HG02642 (cell line): ENCODE measurements around the gene GATD1.
A peak's percentile ranks its signal among the peaks of the same experiment; 100 is the strongest.

Experiments
- ATAC-seq: cut with Tn5 transposase; IDR thresholded peaks from one replicate; pipeline ENCODE4 v1.9.1; 2021; ENCODE audit warnings: mild to moderate bottlenecking; ENCODE audit not compliant: unreplicated experiment, poor library complexity

GATD1 gene

DNA sequence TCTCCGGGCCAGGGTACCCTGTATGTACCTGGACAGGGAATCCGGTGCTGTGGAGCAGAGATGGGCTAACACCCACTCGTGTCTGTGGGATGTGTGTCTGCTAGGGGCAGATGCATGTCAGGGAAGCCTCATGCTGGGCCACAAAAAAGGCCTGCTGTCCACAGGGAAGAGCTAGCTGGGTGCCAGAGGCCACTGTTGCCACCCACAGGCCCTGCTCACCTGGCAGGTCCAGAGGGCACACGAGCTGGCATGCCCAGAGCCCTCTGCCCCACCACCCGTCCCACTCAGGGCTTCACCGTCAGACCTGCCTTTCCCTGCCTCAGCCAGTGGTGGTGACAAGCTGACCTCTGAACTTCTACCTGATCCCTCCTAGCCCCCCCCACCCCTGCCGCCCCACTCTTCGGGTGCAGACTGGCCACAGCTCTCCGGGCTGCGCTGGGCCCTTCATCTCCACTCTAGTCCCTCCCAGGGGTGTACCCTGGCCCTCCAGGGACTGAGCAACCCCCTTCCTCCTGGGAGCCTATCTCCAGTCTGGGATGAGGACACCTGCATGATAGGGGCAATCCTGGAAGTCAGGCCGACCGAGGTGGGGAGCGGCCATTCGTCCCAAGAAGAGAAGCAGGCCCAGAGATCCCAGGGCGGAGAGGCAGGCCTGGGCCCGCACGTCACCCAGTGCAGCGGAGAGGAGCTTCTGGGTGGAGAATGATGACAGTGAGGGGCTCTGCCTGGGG lies 19.4 kb upstream of the GATD1 start:
- ATAC-seq = no peak

DNA sequence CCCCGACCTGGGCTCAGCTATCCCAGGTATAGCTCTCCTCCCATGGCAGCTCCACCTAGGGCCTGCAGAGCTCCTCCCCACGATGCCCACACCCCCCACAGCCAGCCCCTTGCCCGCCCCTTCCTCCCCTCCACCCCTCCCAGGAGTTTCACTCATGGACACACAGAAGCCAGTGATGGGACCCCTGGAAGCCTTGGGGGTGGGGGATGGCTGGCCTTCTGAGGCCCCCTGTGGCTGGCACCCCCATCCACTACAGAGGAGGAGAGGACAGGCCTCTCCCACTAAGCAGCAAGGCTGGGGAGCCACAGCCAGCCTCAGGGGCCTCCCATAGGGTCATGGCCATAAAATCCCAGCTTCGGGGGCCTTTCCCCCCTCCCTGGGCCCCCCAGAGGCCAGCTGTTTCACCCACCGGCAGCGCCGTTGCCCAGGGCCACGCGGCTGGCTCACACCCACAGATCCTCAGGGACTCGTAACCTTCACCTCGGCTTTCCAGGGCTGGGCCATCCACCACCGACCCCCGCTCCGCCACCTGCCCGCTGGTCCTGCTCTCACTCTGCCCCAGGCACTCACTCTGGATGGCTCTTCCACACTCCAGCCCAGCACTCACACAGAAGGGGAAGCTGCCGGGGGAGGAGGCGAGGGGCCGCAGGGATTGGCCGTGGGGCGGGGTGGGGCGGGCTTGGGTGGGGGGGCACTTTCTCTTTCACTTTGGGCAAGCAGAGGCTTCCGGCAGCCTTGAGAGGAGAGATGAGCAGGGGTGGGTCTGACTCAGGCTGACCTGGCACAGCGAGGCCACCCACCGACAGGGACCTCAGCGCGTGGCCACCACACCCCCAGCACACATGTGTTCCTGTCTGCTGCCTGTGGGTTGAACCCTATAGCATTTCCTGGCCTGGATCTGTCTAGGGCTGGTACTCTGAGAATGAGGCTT lies 18.6 kb upstream of the GATD1 start:
- peak; percentile 26 for ATAC-seq

DNA sequence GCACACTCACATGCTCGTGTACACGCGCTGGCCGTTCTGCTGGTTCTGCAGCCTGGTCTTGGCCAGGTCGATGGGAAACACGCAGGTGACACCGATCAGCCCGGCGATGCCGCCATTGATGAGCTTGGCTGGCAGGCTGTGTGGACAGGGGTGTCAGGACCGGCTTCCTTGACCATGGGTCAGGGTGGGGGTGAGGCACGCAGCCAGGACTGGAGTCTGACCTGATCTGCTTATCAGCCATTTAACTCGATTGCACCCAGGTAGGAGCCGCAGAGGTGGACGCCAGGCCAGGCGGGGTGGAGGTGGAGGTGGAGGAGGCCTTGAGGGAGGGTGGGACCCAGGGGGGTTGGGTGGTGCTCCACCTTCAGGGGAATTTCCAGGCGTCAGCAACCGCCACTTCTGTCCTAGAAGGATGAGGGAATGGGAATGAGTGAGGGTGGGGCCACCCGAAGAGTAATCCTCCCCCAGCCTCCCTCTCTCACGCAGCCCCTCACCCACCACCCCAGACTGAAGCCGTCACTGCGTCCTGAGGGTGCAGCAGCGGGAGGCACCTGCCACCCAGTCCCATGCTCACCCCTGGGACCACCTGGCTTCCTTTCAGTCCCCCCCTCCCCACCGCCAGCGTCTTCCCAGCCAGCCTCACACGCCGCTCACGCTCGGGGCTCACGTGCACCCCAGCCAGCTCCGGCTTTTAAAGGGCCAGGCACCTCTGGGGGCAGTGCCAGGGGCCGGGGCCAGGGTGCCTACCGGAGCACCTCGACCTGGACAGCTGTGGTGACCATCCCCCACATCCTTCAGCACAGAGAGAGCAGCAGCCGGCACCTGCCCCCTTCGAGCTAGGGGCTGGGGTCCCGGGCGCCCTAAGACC lies 17.7 kb upstream of the GATD1 start:
- no peak for ATAC-seq

DNA sequence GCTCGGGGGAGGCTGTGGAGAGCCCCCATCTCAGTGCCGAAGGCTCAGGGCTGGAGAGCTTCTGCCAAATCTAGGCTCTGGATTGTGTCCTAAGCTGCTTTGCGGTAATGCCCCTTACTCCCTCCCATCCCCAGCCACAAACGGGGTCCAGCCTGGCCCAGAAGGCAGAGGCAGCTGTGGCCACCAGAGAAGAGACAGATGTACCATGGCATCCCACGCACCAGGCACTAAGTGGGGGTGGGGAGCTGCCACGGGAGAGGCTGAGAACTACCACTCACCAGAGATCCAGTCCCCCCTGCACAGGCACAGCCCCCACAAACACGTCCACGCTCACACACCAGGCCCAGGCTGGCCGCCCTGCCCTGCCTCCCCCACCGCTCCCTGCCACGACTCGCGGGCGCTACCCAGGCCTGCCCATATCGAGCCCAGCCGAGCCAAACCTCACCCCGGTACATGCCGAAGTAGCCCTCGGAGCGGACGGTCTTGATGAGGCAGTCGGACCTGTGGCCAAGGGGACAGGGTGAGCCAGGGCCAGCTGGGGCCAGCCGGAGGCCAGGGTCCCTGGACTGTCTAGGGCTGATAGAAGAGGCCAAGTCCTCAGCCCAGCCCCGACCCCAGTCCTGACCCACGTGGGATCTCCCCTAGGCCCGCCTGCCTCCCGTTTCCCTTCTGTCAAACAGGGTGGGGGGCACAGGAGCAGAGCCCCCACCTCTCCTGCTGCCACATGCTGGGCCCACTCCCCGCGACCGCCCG lies 16.9 kb upstream of the GATD1 start:
- no peak for ATAC-seq

DNA sequence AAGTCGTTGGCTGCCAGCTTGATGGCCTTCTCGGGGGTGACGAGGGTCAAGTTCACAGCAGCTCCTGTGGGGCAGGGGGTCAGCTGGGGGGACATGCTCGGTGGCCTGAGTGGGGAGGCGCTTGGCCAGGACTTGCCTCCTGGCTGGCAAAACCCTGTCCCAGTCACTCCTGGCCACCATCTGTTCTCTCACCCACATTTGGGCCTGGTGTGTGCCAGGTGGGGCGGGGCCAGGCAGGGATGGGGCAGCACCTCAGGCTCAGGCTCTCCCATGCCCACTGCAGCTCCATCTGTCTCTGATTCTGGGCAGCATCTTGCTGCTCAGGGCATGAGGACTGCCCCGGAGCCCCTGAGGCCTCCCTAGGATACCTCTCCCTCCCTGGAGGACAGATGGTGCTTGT lies 16.3 kb upstream of the GATD1 start:
- ATAC-seq = no peak

DNA sequence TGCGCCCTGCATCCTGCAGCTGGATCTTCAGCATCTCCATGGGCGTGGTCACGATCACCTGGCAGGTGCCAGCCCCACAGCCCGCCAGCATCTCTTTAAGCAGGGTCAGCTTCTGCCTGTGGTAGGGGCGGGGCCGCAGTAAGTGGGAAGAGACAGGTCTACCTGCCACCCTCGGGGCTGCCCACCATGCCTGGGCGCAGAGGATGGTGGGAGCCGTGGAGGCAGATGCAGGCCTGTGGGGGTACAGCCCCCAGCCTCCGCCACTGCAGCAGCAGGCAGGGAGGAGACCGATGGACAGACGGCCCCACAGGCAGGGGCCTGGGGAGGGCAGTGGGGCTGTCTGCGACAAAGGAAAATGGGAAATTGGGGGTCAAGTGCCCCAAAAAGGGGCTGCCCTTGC lies 15.6 kb upstream of the GATD1 start:
- ATAC-seq = no peak

DNA sequence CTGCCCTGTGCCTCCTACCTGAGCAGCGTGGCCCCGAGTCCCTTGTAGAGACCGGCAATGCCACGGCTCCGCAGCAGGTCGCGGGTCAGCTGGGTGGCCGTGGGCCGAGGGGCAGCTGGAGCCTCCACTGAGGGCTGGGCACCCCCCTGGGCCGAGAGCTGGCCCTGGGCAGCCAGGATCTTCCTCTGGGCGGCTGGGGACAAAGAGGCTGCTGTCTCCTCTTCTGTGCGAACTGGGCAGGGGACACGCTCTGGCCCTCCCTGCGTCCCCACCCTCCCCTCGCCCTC lies 15.2 kb upstream of the GATD1 start:
- no peak for ATAC-seq

DNA sequence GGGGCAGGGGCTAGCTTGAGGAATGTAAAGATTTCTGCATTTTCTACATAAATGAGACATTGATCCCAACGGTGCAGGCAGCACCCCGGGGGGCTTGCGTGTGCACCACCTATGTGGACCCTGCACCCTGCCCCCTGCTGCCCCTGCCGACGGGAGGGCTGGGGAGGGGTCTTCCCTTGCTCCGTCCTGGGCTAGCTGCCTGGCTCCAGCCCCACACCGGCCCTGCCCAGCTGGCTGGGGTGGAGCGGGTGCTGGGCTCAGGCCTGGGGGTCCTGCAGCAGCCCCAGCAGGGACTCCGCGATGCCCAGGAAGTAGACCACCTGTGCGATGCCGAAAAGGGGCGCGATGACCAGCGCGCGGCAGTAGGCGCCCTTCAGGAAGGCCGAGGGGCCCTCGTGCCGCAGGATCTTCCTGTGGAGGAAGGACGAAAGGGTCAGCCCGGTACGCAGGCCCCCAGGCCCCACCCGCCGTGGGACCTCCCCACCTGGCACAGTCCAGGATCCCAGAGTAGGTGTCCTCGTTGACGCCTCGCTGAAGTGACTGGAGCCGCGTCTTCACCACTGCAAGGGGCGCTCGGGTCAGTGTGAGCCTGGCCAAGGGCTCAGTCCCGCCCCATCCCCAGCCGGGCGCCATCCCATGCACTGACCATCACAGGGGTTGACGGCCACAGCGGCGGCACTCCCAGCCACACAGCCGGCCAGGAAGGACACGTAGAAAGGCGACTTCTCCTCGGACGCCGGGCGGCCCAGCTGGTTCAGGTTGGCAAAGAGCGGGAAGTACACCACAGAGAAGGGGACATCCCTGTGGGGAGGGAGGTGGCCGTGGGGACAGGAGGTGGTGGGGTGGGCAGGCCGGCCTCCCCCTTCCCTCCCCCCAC lies 14.6 kb upstream of the GATD1 start:
- no peak for ATAC-seq

DNA sequence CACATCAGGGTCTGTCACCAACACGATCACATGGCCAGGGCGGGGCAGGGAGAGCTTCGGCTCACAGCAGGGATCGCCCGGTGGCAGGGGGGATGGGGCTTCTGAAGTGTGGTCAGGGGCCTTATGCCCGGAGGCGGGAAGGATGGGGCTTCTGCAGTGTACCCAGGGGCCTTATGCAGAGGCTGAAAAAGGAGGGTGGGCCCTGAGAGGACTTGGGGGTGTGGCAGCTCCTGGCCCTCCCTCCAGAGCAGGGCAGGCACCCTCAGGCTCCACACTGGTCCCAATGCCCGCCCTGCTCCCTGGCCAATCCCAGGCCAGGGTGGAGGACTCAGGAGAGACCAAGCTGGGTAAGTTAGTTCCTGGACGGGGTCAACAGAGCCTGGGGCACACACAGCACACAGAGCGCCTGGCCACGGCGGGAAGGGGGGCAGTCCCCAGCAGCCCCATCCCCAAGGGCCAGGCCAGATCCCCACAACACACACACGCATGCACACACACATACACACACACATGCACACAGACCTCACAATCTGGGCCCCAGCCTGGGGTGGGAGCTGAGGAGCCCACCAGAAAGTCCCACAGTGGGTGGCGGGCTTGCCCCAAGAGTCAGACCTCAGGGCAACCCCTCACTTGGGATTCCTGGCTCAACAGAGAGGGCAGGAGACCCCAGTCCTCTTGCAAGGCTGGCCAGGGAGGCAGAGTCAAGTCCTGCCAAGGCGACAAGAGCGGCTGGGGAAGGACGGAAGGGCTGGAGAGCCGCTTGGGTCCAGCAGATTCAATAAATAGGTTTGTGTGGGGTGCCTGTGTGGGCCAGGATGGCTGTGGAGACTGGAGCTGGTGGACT lies 13.7 kb upstream of the GATD1 start:
- ATAC-seq = no peak

DNA sequence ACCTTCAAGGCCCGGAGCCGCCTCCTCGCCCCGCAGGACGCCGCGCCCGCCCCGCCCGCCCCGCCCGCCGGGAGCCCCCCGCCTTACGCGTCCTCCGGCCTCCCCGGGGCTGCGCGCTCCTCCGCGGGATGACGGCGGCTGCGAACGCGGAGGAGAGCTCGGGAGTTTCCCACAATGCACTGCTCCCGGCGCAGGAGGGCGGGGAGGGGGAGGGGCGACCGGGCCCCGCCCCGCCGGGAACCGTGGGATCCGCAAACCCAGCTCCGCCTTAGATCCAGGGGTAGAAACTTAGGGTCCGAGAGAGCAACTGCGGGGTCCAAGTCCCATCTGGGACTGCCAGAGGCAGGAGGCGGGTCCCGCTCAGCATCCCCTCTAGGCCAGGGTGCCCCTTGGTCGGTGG lies 12.7 kb upstream of the GATD1 start, which contains the start of gene CEND1:
CEND1 (minus strand) TSS at position 148 of the 400 bp plus-strand sequence. CDS start 1,514 bp downstream, outside the sequence.
- no peak for ATAC-seq

DNA sequence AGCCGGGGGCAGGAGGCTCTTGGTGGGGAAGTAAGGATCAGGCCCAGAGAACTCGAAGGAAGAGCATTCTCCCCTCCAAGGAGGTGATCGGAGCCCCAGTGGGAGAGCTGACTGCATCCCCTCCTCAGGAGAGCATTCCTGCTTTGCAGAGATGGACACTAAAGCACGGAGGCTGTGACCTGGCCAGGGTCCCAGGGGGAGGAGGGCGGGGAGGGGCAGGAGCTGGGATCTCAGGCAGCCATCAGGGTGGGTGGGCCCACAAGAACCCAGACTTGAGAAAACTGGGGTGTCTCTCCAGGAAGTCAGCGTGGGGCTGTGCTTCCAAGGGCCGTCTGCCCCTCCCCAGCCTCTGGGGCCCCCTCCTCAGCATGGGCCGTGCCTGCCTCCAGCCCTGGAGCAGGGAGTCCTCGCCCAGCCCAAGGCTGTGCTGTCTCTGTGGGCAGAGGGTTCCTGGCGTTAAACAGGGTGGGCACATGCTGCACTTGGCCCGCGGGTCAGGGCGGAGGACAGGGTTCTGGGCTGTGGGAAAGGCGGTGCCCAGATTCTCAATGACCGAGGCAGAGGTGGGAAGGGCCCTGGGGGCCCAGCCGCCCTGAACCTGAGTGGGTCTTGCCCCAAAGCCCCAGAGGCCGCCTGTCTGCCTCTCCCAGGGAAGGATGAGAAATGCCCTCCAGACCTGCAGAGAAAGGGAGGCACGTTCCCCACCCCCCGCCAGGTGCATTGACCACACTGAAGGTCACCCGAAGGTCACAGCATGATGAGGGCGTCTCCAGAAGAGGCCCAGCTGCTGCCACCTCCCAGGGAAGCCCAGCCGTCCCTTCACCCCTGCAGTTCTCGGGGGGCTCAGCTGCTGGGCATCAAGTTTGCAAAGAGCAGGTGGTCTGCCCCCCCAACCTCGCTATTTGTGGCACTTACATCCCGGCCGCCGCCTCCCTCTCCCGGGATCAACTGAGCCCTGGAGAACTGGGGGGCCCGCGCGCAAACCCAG lies 12.0 kb upstream of the GATD1 start:
- no peak for ATAC-seq

DNA sequence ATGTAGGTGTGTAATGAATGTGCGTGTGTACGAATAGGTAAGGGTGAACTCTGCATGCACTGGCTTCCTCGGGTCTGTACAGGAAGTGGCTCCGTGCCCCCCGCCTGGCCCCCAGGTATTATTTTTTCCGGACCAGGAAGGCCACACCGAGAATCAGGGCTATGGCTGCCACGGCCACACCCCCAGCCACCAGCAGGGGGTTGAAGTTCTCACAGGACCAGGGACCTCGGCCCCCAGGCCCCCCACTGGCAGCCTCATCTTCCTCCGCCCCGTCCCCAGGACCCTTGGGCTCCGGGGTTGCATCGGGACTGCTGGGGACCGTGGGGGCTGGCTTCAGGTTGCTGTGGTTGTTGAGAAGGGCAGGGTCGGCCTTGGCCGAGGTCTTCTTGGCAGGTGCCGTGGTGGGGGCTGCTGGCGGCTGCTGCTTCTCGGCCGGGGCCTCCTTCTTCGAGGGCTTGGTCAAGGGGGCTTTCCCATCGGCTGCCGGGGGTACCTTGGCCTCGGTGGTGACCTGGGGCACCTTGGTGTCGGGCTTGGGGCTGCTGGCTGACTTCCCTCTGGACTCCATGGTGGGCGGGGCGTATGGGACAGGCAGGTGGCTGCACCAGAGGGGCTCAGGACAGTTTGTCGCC lies 10.8 kb upstream of the GATD1 start:
- ATAC-seq = no peak

DNA sequence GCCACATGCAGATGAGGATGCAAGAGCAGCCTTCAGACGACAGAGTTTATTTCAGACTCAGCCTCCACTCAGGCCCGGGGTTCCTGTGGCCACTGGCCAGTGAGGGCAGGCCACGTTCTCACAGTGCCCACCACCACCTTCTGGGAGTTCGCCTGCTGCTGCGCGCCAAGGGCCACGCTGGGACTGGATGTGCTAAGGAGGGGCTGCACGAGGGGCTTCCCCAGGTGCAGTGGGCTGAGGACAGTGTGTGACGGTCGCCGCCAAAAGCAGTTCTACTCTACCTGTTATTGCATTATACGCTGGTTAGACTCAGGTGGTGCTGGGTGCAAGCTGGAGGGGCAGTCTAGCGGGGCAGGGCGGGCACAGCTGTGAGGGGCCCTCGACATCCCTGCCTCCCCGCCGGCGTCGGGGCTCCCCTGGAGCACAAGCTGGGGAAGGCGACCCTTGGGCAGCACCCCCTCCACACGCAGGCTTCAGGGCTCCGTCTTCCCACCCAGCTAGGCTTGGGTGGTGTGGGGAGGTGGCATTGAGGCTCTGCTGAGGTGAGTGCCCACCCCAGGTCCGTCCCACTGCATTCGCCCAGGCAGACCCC lies 9.9 kb upstream of the GATD1 start:
- no peak for ATAC-seq

DNA sequence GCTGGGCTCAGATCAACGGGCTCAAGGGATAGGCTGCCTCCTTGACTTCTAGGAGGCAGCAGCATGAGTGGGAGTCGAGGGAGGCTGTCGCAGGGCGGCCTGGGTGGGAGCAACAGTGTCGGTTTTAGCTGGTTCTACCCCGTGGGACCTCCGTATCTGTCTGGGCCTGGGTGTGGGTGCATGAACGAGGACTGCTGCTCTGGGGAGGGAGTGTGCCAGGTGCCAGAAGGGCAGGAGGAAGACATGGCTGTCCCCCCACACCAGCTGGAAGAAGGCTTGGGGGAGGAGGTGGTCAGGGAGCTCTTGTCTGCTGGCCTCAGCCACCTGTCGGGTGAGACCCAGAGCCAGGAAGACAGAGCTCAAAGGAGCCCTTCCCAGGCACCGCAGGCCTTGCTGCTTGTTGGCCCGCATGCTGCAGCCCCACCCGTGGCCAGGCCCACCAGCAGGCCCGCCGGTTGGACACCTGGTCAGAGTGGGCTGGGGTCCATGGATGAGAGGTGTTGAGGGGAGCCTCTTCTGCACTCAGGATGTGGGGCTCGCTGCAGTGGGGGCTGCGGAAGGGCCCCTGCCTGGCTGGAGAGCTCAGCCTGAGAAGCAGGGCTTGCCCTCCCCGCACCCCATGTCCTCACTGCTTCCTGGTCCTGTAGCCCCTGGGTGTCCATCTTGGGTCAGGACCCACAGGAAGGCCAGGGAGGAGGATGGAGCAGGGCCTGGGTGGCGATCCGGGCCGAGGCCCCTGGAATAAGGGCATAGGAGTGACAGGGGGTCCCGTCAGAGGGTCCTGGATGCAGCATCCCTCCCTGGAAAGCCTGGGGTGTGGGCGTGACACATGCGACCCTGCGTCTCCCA lies 9.2 kb upstream of the GATD1 start:
- ATAC-seq = no peak

DNA sequence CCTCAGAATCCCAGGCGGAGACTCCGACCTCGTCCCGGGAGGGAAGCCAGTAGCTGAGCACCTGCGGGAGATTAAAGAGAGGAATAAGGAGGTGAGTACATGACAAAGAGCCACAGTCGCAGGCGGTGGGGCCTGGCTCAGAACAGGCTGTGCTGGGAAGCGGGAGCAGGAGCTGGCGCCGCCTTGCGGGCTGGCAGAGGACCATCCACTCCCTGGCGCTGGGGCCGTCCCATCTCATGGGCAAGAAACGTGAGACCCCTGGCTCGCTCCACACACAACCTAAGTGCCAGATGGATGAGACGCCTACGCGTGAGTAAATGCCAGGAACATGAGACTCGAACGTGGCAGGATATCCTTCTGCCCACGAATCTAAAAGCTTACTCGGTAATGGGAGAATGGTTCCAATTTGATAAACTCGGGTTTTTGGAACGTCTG lies 6.3 kb upstream of the GATD1 start:
- no peak for ATAC-seq
